GM19043 (cell line): ENCODE results near the gene OR51Q1.

ENCODE experiments used
- ATAC-seq: cut with Tn5 transposase; IDR thresholded peaks from one replicate; pipeline ENCODE4 v1.9.1; 2021; ENCODE audit warnings: low read depth; ENCODE audit not compliant: unreplicated experiment

Gene OR51Q1

GRCh38 chr11:5421811-5422210 is at the start of gene OR51Q1:
Gene OR51Q1, plus strand, starts transcription at chr11:5422111. Its CDS starts 90 bp downstream, at chr11:5422201.
- ATAC-seq, result no peak

- ATAC-seq, result peak; percentile 86
Measured at GRCh38 chr11:5380740-5381342, 41.1 kb upstream of the OR51Q1 start.

GRCh38 chr11:5383576-5383975 is 38.3 kb upstream of the OR51Q1 start, which contains the start of gene OR51M1:
Gene OR51M1, plus strand, starts transcription at chr11:5383812. Its CDS starts 5,587 bp downstream, at chr11:5389399.
- no peak for ATAC-seq

GRCh38 chr11:5384335-5384734 is 37.6 kb upstream of the OR51Q1 start:
- no peak for ATAC-seq

GRCh38 chr11:5390210-5390609 is 31.7 kb upstream of the OR51Q1 start:
- no peak for ATAC-seq

GRCh38 chr11:5394091-5394490 is 27.8 kb upstream of the OR51Q1 start:
- ATAC-seq, result no peak

GRCh38 chr11:5398936-5399335 is 23.0 kb upstream of the OR51Q1 start:
- no peak for ATAC-seq

GRCh38 chr11:5405173-5405572 is 16.7 kb upstream of the OR51Q1 start:
- ATAC-seq, result no peak

- no peak for ATAC-seq
Measured at GRCh38 chr11:5420993-5421392, 918 bp upstream of the OR51Q1 start.

GRCh38 chr11:5423131-5423530 is 1.2 kb downstream of the OR51Q1 start:
- ATAC-seq, result no peak

GRCh38 chr11:5441414-5441813 is 19.5 kb downstream of the OR51Q1 start, which contains the start of gene OR51I1:
Gene OR51I1, minus strand, starts transcription at chr11:5441514. Its CDS starts 0 bp downstream, at chr11:5441514.
- ATAC-seq, result no peak

GRCh38 chr11:5443835-5444393 is 22.0 kb downstream of the OR51Q1 start:
- no peak for ATAC-seq

- no peak for ATAC-seq
Measured at GRCh38 chr11:5449023-5449422, 27.1 kb downstream of the OR51Q1 start, which contains the start of gene OR51I2. Gene OR51I2, plus strand, starts transcription at chr11:5449323. Its CDS starts 4,166 bp downstream, at chr11:5453489.

GRCh38 chr11:5449432-5449831 is 27.5 kb downstream of the OR51Q1 start:
- no peak for ATAC-seq

- ATAC-seq, result no peak
Measured at GRCh38 chr11:5460983-5461621, 39.2 kb downstream of the OR51Q1 start.

GRCh38 chr11:5467527-5467926 is 45.6 kb downstream of the OR51Q1 start:
- no peak for ATAC-seq
